G401 (cell line): ENCODE results near the gene LBHD1. TPM values are rescaled to one million over a fixed set of nuclear protein-coding genes. Genes with fewer than 3 reads are reported as not detected.

Experiments used
- DNase-seq: peaks from one replicate; pipeline ENCODE4 v3.0.0-alpha.2; 2015; ENCODE audit warnings: low spot score
- in situ Hi-C: cut with HindIII; loops from 2 replicates; pipeline ENCODE4 v1.10.0; 2016; ENCODE audit warnings: low sequenced_read_pairs, mixed read lengths
- total RNA-seq: library from RNA; depleted of rRNA; stranded (reverse); fragments of >200 nt; shearing (Covaris generic); gene quantifications from 2 replicates; pipeline ENCODE4 v1.2.3, GENCODE V29; 2014; rRNA removed

LBHD1 gene
- 1.8 and 3.7 TPM in 2 replicates for total RNA-seq

DNA sequence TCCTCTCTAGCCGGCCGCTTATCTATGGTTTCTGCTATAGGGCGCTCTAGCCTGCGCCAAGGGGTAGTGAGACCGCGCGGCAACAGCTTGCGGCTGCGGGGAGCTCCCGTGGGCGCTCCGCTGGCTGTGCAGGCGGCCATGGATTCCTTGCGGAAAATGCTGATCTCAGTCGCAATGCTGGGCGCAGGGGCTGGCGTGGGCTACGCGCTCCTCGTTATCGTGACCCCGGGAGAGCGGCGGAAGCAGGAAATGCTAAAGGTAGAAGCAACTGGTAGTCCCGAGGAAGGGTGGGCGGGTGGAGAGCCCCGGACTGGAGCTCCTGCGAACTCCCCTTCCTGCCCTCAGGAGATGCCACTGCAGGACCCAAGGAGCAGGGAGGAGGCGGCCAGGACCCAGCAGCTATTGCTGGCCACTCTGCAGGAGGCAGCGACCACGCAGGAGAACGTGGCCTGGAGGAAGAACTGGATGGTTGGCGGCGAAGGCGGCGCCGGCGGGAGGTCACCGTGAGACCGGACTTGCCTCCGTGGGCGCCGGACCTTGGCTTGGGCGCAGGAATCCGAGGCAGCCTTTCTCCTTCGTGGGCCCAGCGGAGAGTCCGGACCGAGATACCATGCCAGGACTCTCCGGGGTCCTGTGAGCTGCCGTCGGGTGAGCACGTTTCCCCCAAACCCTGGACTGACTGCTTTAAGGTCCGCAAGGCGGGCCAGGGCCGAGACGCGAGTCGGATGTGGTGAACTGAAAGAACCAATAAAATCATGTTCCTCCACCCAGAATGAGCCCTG, at the start of gene LBHD1, which contains the start of gene UQCC3:
TSS of gene LBHD1 (minus strand) at position 660 of the 782 bp plus-strand sequence. CDS start 2,236 bp downstream, outside the sequence.
TSS of gene UQCC3 (plus strand) at position 66 of the 782 bp plus-strand sequence. CDS start at position 139, 73 bp downstream.
- in situ Hi-C loops = loop anchor here (5.0 kb wide), 2 partner anchors 41 to 74 kb away; no protein-coding TSS in a partner anchor
- peak; percentile 93 for DNase-seq

GRCh38 chr11:62719302-62719978, 47.4 kb upstream of the LBHD1 start:
- DNase-seq = no peak
- in situ Hi-C loops = no loop called here

DNA sequence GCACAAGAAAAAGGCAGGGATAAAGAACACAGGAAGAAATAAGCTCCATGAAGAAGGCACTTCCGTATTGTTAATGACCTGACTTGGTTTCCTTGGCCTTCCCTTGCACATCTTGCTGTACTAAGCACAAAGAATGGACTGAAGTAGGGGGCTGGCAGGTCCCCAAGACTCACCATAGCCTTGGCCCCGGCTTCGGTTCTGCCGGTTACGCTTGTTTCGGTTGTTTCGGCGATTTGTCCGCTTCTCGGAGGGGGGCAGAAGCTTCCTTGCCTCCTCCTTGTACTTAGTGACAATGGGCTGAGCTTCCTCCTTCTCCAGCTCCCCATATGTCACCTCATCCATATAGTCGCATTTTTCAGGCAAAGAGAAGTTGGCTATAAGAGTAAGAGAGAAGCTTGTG, 44.7 kb upstream of the LBHD1 start:
- no peak for DNase-seq
- in situ Hi-C loops = no loop called here

DNA sequence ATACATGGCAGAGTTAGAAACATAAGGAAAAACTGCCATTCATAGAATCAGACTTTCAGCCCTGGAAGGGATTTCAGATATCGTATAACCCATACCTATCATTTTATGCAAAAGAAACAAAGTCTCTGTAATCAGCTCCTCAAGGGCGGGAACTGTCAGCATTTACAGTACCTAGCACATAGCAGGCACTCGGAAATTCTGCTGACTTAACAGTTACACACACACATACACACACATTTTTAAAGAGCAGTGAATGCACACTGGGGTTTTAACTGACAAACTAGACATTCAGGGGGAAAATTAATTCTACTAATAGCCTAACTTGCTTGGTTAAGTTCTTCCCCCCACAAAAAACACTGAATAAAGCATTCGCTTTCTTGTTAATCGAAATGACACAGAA, 44.1 kb upstream of the LBHD1 start:
- in situ Hi-C loops = no loop called here
- no peak for DNase-seq

- DNase-seq = no peak
- in situ Hi-C loops = no loop called here
Measured at GRCh38 chr11:62715150-62716130, 43.4 kb upstream of the LBHD1 start.

DNA sequence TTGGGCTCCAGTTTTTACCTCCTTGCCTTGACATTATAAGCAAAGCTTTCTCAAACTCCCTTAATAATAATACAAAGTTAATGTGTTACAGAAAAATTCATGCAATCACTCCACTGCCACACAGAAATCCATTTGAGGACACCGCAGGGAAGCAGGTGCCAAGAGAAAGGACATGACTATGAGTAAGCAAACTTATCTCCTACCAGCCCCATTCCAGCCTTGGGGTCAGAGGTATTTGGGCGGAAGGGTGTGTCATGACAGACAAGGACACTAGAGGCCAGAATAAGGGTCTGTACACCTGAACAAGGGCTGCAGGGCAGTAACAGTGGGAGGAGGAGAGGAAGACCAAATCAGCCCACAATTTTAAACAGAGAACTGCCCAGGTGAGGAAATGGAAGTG, 41.3 kb upstream of the LBHD1 start:
- DNase-seq = no peak
- in situ Hi-C loops = loop anchor here (5.0 kb wide), 1 partner anchor 41 kb away; the partner anchor contains the start of genes LBHD1 and UQCC3

GRCh38 chr11:62712861-62713260, 40.8 kb upstream of the LBHD1 start:
- DNase-seq = no peak
- in situ Hi-C loops = loop anchor here (5.0 kb wide), 1 partner anchor 41 kb away; the partner anchor contains the start of genes LBHD1 and UQCC3

DNA sequence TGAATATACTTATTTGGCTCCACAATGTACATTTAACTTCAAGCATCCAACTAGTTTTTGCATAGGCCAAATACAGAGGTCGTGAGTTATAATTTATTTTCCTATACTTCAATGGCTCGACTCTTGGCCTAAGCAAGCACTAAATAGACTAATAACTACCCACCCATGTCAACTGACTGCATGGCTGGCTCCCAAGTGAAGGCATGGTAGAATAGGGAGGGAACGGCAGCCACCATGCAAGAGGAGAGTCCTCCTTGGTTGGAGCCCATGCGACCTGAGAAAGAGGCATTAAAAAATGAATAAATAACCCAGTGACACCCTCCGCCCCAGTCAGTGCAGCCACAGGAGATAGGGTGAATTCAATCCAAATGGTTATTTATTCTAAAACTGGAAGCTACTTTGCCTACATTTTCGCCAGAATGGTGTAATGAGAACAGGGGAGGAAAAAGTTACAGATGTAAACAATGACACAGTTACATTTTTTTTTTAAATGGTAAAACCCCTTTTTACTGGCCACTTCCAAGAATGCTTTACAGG, 40.3 kb upstream of the LBHD1 start:
- in situ Hi-C loops = loop anchor here (5.0 kb wide), 1 partner anchor 40 kb away; the partner anchor contains the start of genes LBHD1 and UQCC3
- no peak for DNase-seq

DNA sequence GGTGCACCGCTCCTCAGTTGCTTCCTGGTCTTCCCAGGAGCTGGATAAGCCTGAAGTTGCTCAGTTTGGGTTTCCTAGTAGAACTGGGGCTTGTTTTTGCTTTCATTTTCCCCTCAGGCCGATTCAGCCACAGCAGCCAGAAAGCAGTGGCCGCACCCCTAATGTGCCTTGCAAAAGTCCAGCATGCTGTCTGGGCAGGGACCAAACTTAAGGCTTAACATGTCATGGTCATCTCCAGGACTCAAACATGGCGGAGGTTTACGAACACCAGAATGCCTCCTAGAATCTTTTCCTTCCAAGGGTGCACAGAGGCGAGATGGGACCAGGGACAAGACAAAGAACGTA, 37.9 kb upstream of the LBHD1 start:
- DNase-seq = no peak
- in situ Hi-C loops = loop anchor here (5.0 kb wide), 1 partner anchor 38 kb away; the partner anchor contains the start of genes LBHD1 and UQCC3

GRCh38 chr11:62709247-62710000, 37.4 kb upstream of the LBHD1 start:
- DNase-seq = peak; percentile 99
- in situ Hi-C loops = no loop called here

- DNase-seq = peak; percentile 38
- in situ Hi-C loops = no loop called here
Measured at GRCh38 chr11:62708793-62709192, 36.7 kb upstream of the LBHD1 start.

DNA sequence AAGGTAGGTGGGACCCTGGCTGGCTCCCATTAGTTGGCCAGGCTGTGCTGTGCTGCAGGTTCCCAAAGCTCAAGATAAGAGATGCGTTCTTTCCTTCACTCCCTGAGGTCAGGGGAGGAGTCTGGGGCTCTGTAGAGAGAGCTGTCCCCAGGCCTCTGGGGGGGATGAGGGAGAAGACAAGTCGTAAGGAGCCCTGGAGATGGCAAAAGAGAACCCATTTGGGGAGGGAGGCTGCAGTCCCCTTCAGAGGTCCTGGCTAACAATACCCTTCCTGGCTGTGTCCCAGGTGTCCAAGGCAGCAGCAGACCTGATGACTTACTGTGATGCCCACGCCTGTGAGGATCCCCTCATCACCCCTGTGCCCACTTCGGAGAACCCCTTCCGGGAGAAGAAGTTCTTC, 36.3 kb upstream of the LBHD1 start:
- DNase-seq = no peak
- in situ Hi-C loops = no loop called here

DNA sequence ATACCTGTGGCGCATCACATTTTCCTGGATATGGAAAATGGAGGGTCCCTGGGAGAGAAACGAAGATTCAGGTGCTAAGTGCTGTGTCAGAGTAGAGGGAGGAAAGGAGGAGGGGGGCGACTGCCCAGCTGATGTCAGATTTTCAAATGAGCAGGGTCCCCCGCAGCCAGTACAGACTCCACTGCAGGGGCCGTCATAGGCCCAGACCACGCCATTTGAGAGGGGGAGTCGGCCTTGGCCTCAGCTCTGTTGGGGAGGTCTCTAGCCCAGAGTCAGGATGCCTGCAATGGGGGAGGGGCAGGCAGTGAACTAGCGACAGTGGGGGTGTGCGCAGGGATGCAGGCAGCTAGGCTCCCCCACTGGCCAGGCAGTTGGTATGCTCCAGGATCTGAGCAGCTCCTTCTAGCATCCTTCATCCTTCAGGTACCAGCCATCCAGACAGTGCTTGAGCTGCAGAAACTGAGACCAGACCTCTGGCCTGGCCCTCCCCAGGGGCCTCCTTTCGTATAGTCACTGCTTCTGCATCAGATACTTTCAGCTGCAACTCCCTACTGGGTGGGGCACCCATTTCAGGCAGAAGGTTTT, 35.3 kb upstream of the LBHD1 start, which contains the start of the genes BSCL2 and GNG3:
TSS of gene BSCL2 (minus strand) at position 148 of the 585 bp plus-strand sequence. CDS start 229 bp downstream, outside the sequence.
TSS of gene GNG3 (plus strand) at position 400 of the 585 bp plus-strand sequence. CDS start 620 bp downstream, outside the sequence.
- in situ Hi-C loops = no loop called here
- peak; percentile 99 for DNase-seq

GRCh38 chr11:62706850-62707247, 34.8 kb upstream of the LBHD1 start:
- in situ Hi-C loops = no loop called here
- no peak for DNase-seq

DNA sequence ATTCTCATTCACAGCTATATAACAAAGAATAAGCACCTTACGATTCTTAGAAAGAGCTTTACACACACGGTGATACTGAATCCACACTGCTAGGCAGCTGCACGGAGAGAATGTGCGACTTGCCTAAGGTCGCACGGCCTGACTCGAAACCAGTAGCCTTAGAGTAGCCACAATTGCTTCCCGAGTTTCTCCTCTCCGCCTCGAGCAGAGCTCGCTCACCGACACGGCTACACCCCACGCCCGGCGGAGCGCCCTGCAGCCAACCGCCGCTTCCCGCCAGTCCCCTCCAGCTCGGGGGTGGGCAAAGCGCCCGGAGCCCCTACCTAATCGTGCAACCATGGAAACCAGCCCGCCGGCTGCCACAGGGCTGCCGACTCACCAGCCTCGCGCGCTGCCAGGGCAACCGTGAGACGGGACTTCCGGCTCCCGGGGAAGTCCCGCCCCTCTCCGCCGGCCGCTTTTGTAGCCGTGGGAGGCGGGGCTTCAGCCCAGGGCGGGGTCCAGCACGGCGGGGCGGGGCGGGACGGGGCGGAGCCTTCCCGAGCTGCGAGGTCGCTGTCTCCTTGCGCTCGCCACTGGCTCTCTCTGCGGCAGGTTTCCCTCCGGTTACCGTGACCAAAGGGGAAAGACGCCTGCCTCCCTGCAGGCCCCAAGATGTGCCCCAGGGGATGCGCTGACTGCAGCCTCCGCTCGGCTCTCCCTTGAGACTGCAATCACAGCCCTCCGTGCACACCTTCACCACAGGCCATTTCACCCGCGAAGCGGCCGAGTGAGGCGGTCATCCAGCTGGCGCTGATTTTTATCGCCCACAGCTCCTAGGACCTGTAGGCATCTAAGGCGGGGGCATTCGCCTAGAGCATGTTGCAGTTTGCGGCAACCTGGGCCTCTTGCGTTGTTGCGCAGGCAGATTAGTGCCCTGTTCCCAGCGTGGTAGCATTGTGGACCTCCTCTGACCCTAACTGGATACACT, 34.1 kb upstream of the LBHD1 start:
- in situ Hi-C loops = no loop called here
- DNase-seq = peak; percentile 95

GRCh38 chr11:62705413-62705812, 33.3 kb upstream of the LBHD1 start:
- DNase-seq = no peak
- in situ Hi-C loops = no loop called here
